ENCODE data around the gene CEACAM19.

The CEACAM19 gene

GRCh38 chr19:44723952-44724319, 52.7 kb downstream of the CEACAM19 start:
- peak; percentile 99 for TF ChIP-seq CTCF (IDR thresholded peaks at IDR 0.05; ENCODE audit: insufficient read depth, low read depth, low read length, missing control alignments)
- H3K4me3 ChIP-seq (ENCODE audit: low read depth, low read length), result no peak overlapping the region
- DNase-seq (ENCODE audit: low read depth), result peak; percentile 88

DNA sequence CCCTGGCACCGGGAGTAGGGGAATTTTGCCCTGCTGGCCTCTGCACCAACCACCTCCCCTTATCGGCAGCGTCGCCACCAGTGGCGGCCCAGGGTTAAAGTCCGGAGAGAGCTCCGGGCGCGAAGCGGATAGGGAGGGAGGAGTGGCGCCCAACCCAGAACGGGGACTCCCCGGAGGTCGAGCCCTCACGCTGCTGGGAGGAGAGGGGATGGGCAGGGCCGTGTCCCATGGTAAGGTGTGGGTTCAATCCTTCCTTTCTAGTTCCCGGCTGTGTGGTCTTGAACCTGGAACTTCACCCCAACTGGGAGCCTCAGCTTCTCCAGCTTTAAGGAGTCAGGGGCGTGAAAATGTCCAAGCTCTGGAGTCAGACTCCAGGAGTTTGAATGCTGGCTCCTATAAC, 54.0 kb downstream of the CEACAM19 start:
- TF ChIP-seq CTCF (IDR thresholded peaks at IDR 0.05; ENCODE audit: insufficient read depth, low read depth, low read length, missing control alignments), result no peak
- DNase-seq (ENCODE audit: low read depth), result no peak
- no peak overlapping the region for H3K4me3 ChIP-seq (ENCODE audit: low read depth, low read length)

GRCh38 chr19:44725684-44726083, 54.4 kb downstream of the CEACAM19 start:
- no peak for TF ChIP-seq CTCF (IDR thresholded peaks at IDR 0.05; ENCODE audit: insufficient read depth, low read depth, low read length, missing control alignments)
- no peak for DNase-seq (ENCODE audit: low read depth)
- no peak overlapping the region for H3K4me3 ChIP-seq (ENCODE audit: low read depth, low read length)

DNA sequence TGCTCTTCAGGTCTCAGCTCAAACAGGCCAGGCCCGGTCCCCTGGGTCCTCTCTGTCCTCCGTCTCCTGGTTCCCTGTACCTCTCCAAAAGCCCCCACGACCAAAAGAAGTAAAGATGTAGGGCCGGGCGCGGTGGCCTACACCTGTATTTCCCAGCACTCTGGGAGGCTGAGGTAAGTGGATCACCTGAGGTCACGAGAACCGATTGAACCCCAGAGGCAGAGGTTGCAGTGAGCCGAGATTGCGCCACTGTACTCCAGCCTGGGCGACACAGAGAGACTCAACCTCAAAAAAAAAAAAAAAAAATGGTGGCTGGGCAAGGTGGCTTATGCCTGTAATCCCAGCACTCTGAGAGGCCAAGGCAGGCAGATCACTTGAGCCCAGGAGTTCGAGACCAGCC, 55.2 kb downstream of the CEACAM19 start:
- DNase-seq (ENCODE audit: low read depth), result no peak
- H3K4me3 ChIP-seq (ENCODE audit: low read depth, low read length), result no peak overlapping the region
- no peak for TF ChIP-seq CTCF (IDR thresholded peaks at IDR 0.05; ENCODE audit: insufficient read depth, low read depth, low read length, missing control alignments)

- TF ChIP-seq CTCF (IDR thresholded peaks at IDR 0.05; ENCODE audit: insufficient read depth, low read depth, low read length, missing control alignments), result no peak
- no peak overlapping the region for H3K4me3 ChIP-seq (ENCODE audit: low read depth, low read length)
- DNase-seq (ENCODE audit: low read depth), result no peak
Observed at GRCh38 chr19:44728178-44728577, 56.9 kb downstream of the CEACAM19 start.

GRCh38 chr19:44729516-44730033, 58.3 kb downstream of the CEACAM19 start:
- no peak for DNase-seq (ENCODE audit: low read depth)
- no peak for TF ChIP-seq CTCF (IDR thresholded peaks at IDR 0.05; ENCODE audit: insufficient read depth, low read depth, low read length, missing control alignments)
- H3K4me3 ChIP-seq (ENCODE audit: low read depth, low read length), result no peak overlapping the region

DNA sequence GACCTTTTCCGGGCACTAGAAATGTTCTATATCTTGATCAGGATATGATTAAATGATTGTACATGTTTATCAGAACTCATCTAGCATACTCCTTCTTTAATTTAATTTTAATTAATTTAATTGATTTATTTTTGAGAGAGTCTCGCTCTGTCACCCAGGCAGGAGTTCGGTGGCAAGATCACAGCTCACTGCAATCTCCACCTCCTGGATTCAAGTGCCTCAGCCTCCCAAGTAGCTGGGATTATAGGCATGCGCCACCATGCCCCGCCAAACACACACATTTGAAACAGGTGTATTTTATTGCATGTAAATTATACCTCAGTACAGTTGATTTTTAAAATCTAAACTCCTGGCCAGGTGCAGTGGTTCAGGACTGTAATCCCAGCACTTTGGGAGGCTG, 59.8 kb downstream of the CEACAM19 start:
- no peak overlapping the region for H3K4me3 ChIP-seq (ENCODE audit: low read depth, low read length)
- no peak for TF ChIP-seq CTCF (IDR thresholded peaks at IDR 0.05; ENCODE audit: insufficient read depth, low read depth, low read length, missing control alignments)
- no peak for DNase-seq (ENCODE audit: low read depth)

Measured in GM12865 (cell line).